Mesendoderm (in vitro differentiated cells): Measurements from ENCODE around the gene ABLIM1.
A peak's percentile ranks its signal among the peaks of the same experiment; 100 is the strongest.

Experiments used
- DNase-seq: peaks from one replicate; pipeline ENCODE4 v3.0.0; 2013
- H2AK5ac ChIP-seq: 2 replicates; pipeline ENCODE4 v1.6.1; 2013; ENCODE audit warnings: low read length, inconsistent platforms
- H2BK120ac ChIP-seq: 2 replicates; pipeline ENCODE4 v1.6.1; 2013; ENCODE audit warnings: low read depth, mild to moderate bottlenecking, low read length, moderate library complexity, mixed read lengths
- H2BK15ac ChIP-seq: replicated peaks from 2 replicates; pipeline ENCODE4 v1.6.1; 2013; ENCODE audit warnings: low read depth, mild to moderate bottlenecking, moderate library complexity
- H2BK5ac ChIP-seq: 2 replicates; pipeline ENCODE4 v1.6.1; 2013; ENCODE audit warnings: low read length, inconsistent platforms
- H3K18ac ChIP-seq: 2 replicates; pipeline ENCODE4 v1.6.1; 2013; ENCODE audit warnings: mild to moderate bottlenecking, low read length, mixed read lengths
- H3K23ac ChIP-seq: one replicate; pipeline ENCODE4 v1.6.1; 2013; ENCODE audit warnings: low read length
- H3K27ac ChIP-seq: 2 replicates; pipeline ENCODE4 v1.5.1; 2013; ENCODE audit warnings: low read depth, mild to moderate bottlenecking, inconsistent platforms, low read length, moderate library complexity
- H3K27me3 ChIP-seq: 2 replicates; pipeline ENCODE4 v1.6.1; 2013; ENCODE audit warnings: low read length, control low read depth, mild to moderate bottlenecking, inconsistent platforms; ENCODE audit not compliant: insufficient read depth, poor library complexity
- H3K36me3 ChIP-seq: 2 replicates; pipeline ENCODE4 v1.6.1; 2013; ENCODE audit warnings: low read length, inconsistent platforms; ENCODE audit not compliant: control insufficient read depth, insufficient read depth
- H3K4ac ChIP-seq: one replicate; pipeline ENCODE4 v1.6.1; 2013; ENCODE audit warnings: low read depth, mild to moderate bottlenecking, low read length, moderate library complexity
- H3K4me1 ChIP-seq: 2 replicates; pipeline ENCODE4 v1.6.1; 2013; ENCODE audit warnings: low read depth, low read length, inconsistent platforms; ENCODE audit not compliant: control insufficient read depth
- H3K4me2 ChIP-seq: 2 replicates; pipeline ENCODE4 v1.6.1; 2013; ENCODE audit warnings: low read length
- H3K4me3 ChIP-seq: 2 replicates; pipeline ENCODE4 v1.5.1; 2013; ENCODE audit warnings: mild to moderate bottlenecking, low read length
- H3K56ac ChIP-seq: one replicate; pipeline ENCODE4 v1.6.1; 2013; ENCODE audit warnings: low read length
- H3K79me1 ChIP-seq: 2 replicates; pipeline ENCODE4 v1.6.1; 2013; ENCODE audit warnings: low read length, inconsistent platforms
- H3K79me2 ChIP-seq: 2 replicates; pipeline ENCODE4 v1.6.1; 2013; ENCODE audit warnings: mild to moderate bottlenecking, low read length; ENCODE audit not compliant: control insufficient read depth, insufficient read depth
- H3K9ac ChIP-seq: 2 replicates; pipeline ENCODE4 v1.6.1; 2013; ENCODE audit warnings: low read length, inconsistent platforms
- H4K5ac ChIP-seq: one replicate; pipeline ENCODE4 v1.6.1; 2013; ENCODE audit warnings: low read length
- H4K8ac ChIP-seq: one replicate; pipeline ENCODE4 v1.6.1; 2013; ENCODE audit warnings: low read depth, mild to moderate bottlenecking, control low read depth, low read length, moderate library complexity
- WGBS: extraction: QIAGEN DNeasy Blood & Tissue Kit; methylation state at CpG from one replicate; pipeline ENCODE4 v1.1.7; 2013; ENCODE audit warnings: low lambda C conversion rate, missing lambda C conversion rate; ENCODE audit not compliant: insufficient coverage; ENCODE audit errors: extremely low coverage; 5-methylcytosine and 5-hydroxymethylcytosine counted together

The ABLIM1 gene

DNA sequence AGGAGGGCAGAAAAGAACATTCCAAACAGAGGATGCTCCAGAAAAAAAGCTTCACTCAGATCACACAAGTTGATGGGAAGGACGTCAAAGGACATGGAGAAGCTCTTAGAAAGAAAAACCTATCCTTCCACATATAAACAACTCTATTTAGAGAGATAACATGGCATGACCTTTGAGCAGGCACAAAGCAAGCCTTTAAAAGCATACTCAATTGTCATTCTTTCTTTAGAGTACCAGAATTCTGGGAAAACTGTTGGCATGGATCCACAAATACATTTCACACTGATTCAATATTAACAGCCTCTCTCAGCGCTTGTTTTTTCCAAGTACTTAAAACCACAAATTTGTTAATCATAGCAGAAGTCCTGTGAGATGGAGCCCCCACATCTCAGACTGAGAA lies 7.3 kb upstream of the ABLIM1 start:
- Histone ChIP-seq H4K8ac (no peak overlapping the region), H2AK5ac (no peak overlapping the region), H3K9ac (no peak overlapping the region), H3K4ac (no peak overlapping the region), H2BK5ac (no peak overlapping the region), H2BK15ac (no peak overlapping the region), H3K4me1 (peaks cover 8% of the 10 kb centered on the region), H4K5ac (no peak overlapping the region), H3K36me3 (no peaks in the 10 kb centered on the region), H3K27ac (no peak overlapping the region), H3K79me1 (no peaks in the 10 kb centered on the region), H3K56ac (no peak overlapping the region), H3K4me3 (no peak overlapping the region), H3K4me2 (no peak overlapping the region), H3K18ac (no peak overlapping the region), H2BK120ac (no peak overlapping the region), H3K27me3 (no peaks in the 10 kb centered on the region), H3K23ac (no peak overlapping the region), H3K79me2 (no peaks in the 10 kb centered on the region)
- WGBS, result no CpG with 5 or more reads among the region's 2 CpGs
- DNase-seq, result no peak

GRCh38 chr10:114664127-114664526 lies 6.1 kb upstream of the ABLIM1 start:
- H2BK5ac ChIP-seq, result no peak overlapping the region
- no peaks in the 10 kb centered on the region for H3K36me3 ChIP-seq
- no peaks in the 10 kb centered on the region for H3K27me3 ChIP-seq
- no peak overlapping the region for H3K4ac ChIP-seq
- H3K27ac ChIP-seq, result no peak overlapping the region
- 100% methylated on average over 1 of the region's 4 CpGs for WGBS
- no peaks in the 10 kb centered on the region for H3K79me1 ChIP-seq
- no peak overlapping the region for H2BK120ac ChIP-seq
- no peak overlapping the region for H3K23ac ChIP-seq
- no peak overlapping the region for H4K5ac ChIP-seq
- H3K4me3 ChIP-seq, result no peak overlapping the region
- peaks cover 8% of the 10 kb centered on the region for H3K4me1 ChIP-seq
- H2BK15ac ChIP-seq, result no peak overlapping the region
- H3K56ac ChIP-seq, result no peak overlapping the region
- no peak overlapping the region for H3K4me2 ChIP-seq
- no peak overlapping the region for H2AK5ac ChIP-seq
- H3K79me2 ChIP-seq, result no peaks in the 10 kb centered on the region
- H3K9ac ChIP-seq, result no peak overlapping the region
- H4K8ac ChIP-seq, result no peak overlapping the region
- DNase-seq, result no peak
- H3K18ac ChIP-seq, result no peak overlapping the region

GRCh38 chr10:114663626-114664025 lies 5.6 kb upstream of the ABLIM1 start:
- Histone ChIP-seq H2BK5ac (no peak overlapping the region), H3K4me3 (no peak overlapping the region), H4K8ac (no peak overlapping the region), H3K56ac (no peak overlapping the region), H3K27ac (no peak overlapping the region), H2BK15ac (no peak overlapping the region), H3K18ac (no peak overlapping the region), H4K5ac (no peak overlapping the region), H3K4me1 (peaks cover 8% of the 10 kb centered on the region), H2BK120ac (no peak overlapping the region), H3K27me3 (no peaks in the 10 kb centered on the region), H3K36me3 (no peaks in the 10 kb centered on the region), H3K9ac (no peak overlapping the region), H3K79me1 (no peaks in the 10 kb centered on the region), H3K4me2 (no peak overlapping the region), H3K23ac (no peak overlapping the region), H3K79me2 (no peaks in the 10 kb centered on the region), H2AK5ac (no peak overlapping the region), H3K4ac (no peak overlapping the region)
- no peak for DNase-seq
- no CpG with 5 or more reads among the region's 8 CpGs for WGBS

DNA sequence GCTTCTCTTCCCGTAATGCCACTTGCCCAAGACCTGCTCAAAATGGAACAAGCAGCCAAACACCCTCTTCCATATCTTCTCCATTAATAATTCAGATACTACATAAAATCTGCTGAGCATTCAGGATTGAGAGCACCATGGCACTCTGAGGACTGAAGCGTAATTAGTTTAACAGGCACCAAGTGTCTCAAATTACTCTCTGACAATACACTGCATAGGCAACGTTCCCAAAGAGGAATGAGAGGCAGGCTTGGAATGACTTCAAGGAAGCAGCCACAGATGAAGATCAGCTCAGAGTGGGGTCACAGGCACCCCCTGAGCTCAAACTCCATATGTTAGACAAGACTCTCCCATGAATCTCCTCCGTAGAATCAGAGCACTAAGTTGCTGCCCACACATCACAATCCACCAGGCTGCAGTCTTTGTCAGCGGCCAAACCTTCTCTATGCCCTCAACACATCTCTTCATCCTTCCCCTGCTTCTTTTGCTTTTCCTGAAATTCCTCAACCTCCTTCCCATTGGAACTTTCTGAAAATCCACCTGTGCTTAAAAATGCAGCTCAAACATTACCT lies 4.7 kb upstream of the ABLIM1 start:
- Histone ChIP-seq H4K8ac (no peak overlapping the region), H3K4me1 (peaks cover 8% of the 10 kb centered on the region), H3K27me3 (no peaks in the 10 kb centered on the region), H2BK15ac (no peak overlapping the region), H3K79me1 (no peaks in the 10 kb centered on the region), H3K56ac (no peak overlapping the region), H3K18ac (no peak overlapping the region), H2AK5ac (no peak overlapping the region), H3K23ac (no peak overlapping the region), H3K79me2 (no peaks in the 10 kb centered on the region), H3K4ac (no peak overlapping the region), H3K4me2 (no peak overlapping the region), H3K4me3 (no peak overlapping the region), H2BK120ac (no peak overlapping the region), H3K27ac (no peak overlapping the region), H4K5ac (no peak overlapping the region), H2BK5ac (no peak overlapping the region), H3K36me3 (no peaks in the 10 kb centered on the region), H3K9ac (no peak overlapping the region)
- no CpG with 5 or more reads among the region's 5 CpGs for WGBS
- DNase-seq, result no peak

GRCh38 chr10:114661212-114661880 lies 3.3 kb upstream of the ABLIM1 start:
- DNase-seq, result no peak
- WGBS, result no CpG with 5 or more reads among the region's 3 CpGs
- H4K8ac ChIP-seq, result no peak overlapping the region

DNA sequence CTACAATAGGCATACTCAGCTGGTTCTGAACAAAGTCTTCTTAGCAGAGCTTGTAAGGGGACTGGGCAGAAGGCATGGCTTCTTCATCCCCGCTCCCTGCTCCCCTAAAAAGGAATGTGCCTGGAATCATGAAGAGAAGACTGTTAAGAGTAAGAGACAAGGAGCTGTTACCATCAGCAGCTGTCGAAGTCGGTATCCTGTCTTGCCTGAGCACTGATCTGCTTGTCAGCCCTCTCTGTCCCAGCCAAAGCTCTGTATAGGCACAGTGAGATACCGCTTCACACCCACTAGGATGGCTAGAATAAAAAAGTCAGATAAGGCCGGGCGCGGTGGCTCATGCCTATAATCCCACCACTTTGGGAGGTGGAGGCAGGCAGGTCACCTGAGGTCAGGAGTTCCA lies 2.4 kb downstream of the ABLIM1 start:
- Histone ChIP-seq H2BK5ac (no peak overlapping the region), H4K5ac (no peak overlapping the region), H3K4ac (no peak overlapping the region), H3K4me3 (no peak overlapping the region), H3K27me3 (no peaks in the 10 kb centered on the region), H2AK5ac (no peak overlapping the region), H3K36me3 (no peaks in the 10 kb centered on the region), H3K79me1 (no peaks in the 10 kb centered on the region), H3K23ac (no peak overlapping the region), H3K56ac (no peak overlapping the region), H3K9ac (no peak overlapping the region), H3K4me1 (peaks cover 8% of the 10 kb centered on the region), H3K79me2 (no peaks in the 10 kb centered on the region), H3K4me2 (no peak overlapping the region), H2BK15ac (no peak overlapping the region), H3K27ac (peak overlapping the region; percentile 6), H2BK120ac (no peak overlapping the region), H3K18ac (no peak overlapping the region), H4K8ac (no peak overlapping the region)
- DNase-seq, result peak; percentile 85
- WGBS, result no CpG with 5 or more reads among the region's 7 CpGs

More at GRCh38 chr10:114661212-114661880, 3.3 kb upstream of the ABLIM1 start:
- Histone ChIP-seq H2BK5ac (no peak overlapping the region), H2AK5ac (no peak overlapping the region), H3K27ac (no peak overlapping the region), H3K79me2 (no peaks in the 10 kb centered on the region), H4K5ac (no peak overlapping the region), H3K56ac (no peak overlapping the region), H3K79me1 (no peaks in the 10 kb centered on the region), H2BK120ac (no peak overlapping the region), H3K9ac (no peak overlapping the region), H2BK15ac (no peak overlapping the region), H3K4ac (no peak overlapping the region), H3K4me1 (peaks cover 8% of the 10 kb centered on the region), H3K36me3 (no peaks in the 10 kb centered on the region), H3K4me2 (no peak overlapping the region), H3K18ac (no peak overlapping the region), H3K27me3 (no peaks in the 10 kb centered on the region), H3K23ac (no peak overlapping the region), H3K4me3 (no peak overlapping the region)
